ENCODE results near the gene TTC34. TPM values are rescaled to one million over a fixed set of nuclear protein-coding genes. Genes with fewer than 3 reads are reported as not detected.

Gene TTC34
- total RNA-seq, 4 donors from 2014 or later, result 0.84 to 1.2 (median 1.0) TPM

DNA sequence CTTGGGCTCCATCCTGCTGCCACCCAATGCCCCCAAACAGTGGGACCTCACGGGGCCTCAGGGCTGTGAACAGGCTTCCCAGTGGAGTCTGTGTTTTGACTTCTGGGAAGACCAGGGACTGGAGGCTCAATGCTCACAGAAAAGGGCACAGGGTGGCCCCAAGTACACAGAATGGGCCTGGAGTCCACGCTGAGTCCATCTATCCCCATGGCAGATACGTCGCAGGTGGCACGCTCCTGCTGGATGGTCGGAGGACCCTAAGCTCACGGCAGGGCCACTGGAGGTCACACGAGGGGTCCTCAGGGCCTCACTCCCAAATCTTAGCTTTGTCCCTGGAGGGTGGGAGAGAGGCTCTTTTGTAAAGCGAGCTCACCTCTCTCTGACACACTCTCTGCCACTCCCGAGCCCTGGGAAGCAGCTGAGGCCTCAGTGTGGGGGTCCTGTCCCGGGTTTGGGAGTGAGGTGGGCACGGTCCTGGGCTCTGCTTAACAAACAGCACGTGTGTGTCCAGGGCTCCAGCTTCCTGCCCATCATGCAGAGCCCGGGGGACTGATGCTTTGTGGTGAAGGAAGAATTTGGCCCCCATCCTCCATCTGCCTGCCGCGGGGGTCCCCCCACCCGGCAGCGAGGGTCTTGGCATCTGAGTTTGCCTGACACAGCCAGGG is 27.2 kb upstream of the TTC34 start:
- DNase-seq (ENCODE audit: low spot score in 2 of 2), result no peak
- Histone ChIP-seq H3K9me3 (peaks cover 0 to 44% (median 0%) of the 10 kb centered on the region in 4 donors), H3K36me3 (no peaks in the 10 kb centered on the region), H3K27me3 (no peaks in the 10 kb centered on the region), H3K4me1 (no peaks in the 10 kb centered on the region), H3K4me3 (no peak overlapping the region), H3K27ac (no peak overlapping the region)
- 77 to 86% methylated on average over 10 to 16 of the region's 18 CpGs for WGBS, 2 donors
- TF ChIP-seq EP300 (IDR thresholded peaks at IDR 0.05), result no peak
- TF ChIP-seq POLR2A (IDR thresholded peaks at IDR 0.05), result no peak
- TF ChIP-seq, protein P1, sequence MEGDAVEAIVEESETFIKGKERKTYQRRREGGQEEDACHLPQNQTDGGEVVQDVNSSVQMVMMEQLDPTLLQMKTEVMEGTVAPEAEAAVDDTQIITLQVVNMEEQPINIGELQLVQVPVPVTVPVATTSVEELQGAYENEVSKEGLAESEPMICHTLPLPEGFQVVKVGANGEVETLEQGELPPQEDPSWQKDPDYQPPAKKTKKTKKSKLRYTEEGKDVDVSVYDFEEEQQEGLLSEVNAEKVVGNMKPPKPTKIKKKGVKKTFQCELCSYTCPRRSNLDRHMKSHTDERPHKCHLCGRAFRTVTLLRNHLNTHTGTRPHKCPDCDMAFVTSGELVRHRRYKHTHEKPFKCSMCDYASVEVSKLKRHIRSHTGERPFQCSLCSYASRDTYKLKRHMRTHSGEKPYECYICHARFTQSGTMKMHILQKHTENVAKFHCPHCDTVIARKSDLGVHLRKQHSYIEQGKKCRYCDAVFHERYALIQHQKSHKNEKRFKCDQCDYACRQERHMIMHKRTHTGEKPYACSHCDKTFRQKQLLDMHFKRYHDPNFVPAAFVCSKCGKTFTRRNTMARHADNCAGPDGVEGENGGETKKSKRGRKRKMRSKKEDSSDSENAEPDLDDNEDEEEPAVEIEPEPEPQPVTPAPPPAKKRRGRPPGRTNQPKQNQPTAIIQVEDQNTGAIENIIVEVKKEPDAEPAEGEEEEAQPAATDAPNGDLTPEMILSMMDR (IDR thresholded peaks at IDR 0.05), result no peak

DNA sequence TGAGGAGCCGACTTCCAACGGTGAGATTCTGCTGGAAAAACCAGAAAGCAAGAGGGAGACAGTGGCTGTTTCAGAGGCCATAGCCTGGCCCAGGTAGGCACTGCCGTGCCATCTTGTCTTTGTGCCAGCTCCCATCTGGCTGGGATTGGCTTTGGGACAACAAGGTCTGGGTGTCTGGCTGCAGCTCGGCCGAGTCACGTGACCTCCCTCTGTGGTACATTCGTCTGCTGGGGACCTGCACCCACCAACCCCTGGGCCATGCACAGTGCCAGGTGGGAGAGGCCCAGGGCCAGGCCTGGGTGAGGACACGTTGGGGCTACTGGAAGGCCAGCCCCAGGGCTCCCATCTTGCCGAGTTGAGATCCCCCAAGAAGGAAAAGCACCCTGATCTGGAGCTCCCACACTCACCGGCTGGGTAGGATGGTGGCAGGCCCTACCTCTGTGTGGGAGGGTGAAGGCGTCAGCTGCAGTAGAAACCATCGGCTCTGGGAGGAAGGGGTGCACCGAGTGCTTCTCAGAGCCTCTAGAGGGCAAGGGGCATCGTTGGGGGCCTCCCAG is 25.3 kb upstream of the TTC34 start:
- Histone ChIP-seq H3K4me1 (peaks cover 0 to 4% (median 0%) of the 10 kb centered on the region in 4 donors), H3K27ac (no peak overlapping the region), H3K4me3 (no peak overlapping the region), H3K36me3 (no peaks in the 10 kb centered on the region), H3K27me3 (no peaks in the 10 kb centered on the region), H3K9me3 (peaks cover 0 to 35% (median 0%) of the 10 kb centered on the region in 4 donors)
- no peak for DNase-seq (ENCODE audit: low spot score in 2 of 2)
- no peak for TF ChIP-seq EP300 (IDR thresholded peaks at IDR 0.05)
- TF ChIP-seq, protein P1 (IDR thresholded peaks at IDR 0.05), result no peak
- TF ChIP-seq POLR2A (IDR thresholded peaks at IDR 0.05), result no peak
- 79 to 92% methylated on average over 11 to 14 of the region's 14 CpGs for WGBS, 2 donors

DNA sequence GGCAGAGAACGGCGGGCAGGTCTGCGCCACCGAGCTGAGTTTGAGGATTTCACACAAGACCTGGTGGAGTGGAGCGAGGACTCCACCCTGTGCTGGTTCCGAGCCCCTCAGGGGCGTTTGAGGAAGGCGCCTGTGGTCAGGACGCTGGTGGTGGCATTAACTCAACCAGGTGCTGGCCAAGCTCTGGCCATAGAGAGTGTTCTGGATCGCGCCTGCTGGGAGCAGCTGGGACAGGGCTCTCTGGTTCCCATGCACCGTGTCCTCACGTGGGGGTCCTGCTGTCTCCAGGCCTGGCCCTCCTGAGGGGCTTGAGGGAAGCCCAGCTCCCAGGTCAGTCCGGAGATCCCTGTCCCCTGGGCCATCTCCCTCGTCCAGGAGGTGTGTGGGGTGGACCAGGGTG is 24.8 kb upstream of the TTC34 start:
- Histone ChIP-seq H3K27me3 (no peaks in the 10 kb centered on the region), H3K9me3 (peaks cover 0 to 30% (median 0%) of the 10 kb centered on the region in 4 donors), H3K4me3 (no peak overlapping the region), H3K4me1 (peaks cover 0 to 9% (median 0%) of the 10 kb centered on the region in 4 donors), H3K36me3 (no peaks in the 10 kb centered on the region), H3K27ac (no peak overlapping the region)
- no peak for TF ChIP-seq EP300 (IDR thresholded peaks at IDR 0.05)
- no peak for TF ChIP-seq POLR2A (IDR thresholded peaks at IDR 0.05)
- TF ChIP-seq, protein P1 (IDR thresholded peaks at IDR 0.05), result no peak
- DNase-seq (ENCODE audit: low spot score in 2 of 2), result no peak
- WGBS, 2 donors, result 87 to 90% methylated on average over 9 to 15 of the region's 15 CpGs

DNA sequence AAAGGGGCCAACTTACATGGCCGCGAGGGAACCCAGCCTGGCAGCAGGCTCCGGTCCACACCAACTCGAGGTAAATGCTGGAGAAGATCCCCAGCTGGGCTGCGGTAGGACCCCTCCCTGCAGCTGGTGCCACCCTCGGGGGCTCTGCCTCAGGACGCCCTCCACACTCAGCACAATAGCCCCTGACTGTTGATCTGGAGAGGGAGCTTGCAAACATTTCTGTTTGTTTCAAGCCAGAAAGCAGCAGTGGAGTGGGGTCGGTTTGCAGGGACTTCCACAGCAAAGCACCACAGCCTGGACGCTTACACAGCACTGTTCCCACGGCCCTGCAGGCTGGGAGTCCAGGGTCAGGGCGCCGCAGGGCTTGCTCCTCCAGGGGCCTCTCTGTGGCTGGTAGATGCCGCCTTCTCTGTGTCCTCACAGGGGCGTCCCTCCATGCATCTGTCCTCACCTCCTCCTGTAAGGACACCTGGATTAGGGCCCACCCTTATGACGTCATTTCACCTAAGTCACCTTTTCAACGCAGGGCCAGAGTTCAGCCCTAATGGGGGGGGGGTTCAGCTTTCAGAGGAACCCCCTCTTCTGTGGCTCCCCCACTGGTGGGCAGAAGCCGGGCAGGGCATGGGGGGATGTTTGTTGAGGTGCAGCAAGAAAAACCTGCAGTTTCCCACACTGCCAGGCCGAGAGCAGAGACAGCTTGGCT is 24.1 kb upstream of the TTC34 start:
- Histone ChIP-seq H3K36me3 (no peaks in the 10 kb centered on the region), H3K9me3 (peaks cover 0 to 28% (median 0%) of the 10 kb centered on the region in 4 donors), H3K27me3 (peaks cover 0 to 6% of the 10 kb centered on the region in 2 donors), H3K4me1 (peaks cover 0 to 9% (median 0%) of the 10 kb centered on the region in 4 donors), H3K27ac (no peak overlapping the region), H3K4me3 (no peak overlapping the region)
- TF ChIP-seq, protein P1 (IDR thresholded peaks at IDR 0.05), result no peak
- TF ChIP-seq EP300 (IDR thresholded peaks at IDR 0.05) (no peak), POLR2A (IDR thresholded peaks at IDR 0.05) (no peak)
- no peak for DNase-seq (ENCODE audit: low spot score in 2 of 2)
- 73 to 81% methylated on average over 15 to 16 of the region's 18 CpGs for WGBS, 2 donors

DNA sequence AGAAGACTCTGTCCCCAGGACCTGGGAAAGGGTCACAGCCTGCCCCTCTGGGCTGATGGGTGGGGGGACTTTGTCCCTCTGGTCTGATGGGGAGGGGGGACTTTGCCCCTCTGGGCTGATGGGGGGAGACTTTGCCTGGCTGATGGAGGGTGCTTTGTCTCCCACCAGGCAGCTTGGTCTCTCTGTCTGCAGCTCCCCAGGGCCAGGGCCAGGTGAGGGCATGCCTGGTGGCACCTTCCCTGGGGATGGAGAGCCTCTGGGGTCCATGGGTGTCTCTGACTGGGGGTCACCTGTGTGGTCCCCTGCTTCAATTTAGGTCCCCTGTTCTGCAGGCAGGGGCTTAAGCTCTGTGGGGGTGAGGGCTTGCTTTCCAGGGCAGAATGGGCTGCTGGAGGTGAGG is 23.5 kb upstream of the TTC34 start:
- Histone ChIP-seq H3K4me3 (no peak overlapping the region), H3K4me1 (peaks cover 0 to 9% (median 0%) of the 10 kb centered on the region in 4 donors), H3K36me3 (no peaks in the 10 kb centered on the region), H3K27me3 (peaks cover 0 to 9% of the 10 kb centered on the region in 2 donors), H3K27ac (no peak overlapping the region), H3K9me3 (peaks cover 0 to 28% (median 0%) of the 10 kb centered on the region in 4 donors)
- TF ChIP-seq, protein P1 (IDR thresholded peaks at IDR 0.05), result no peak
- TF ChIP-seq EP300 (IDR thresholded peaks at IDR 0.05) (no peak), POLR2A (IDR thresholded peaks at IDR 0.05) (no peak)
- DNase-seq (ENCODE audit: low spot score in 2 of 2), result no peak
